H9 (cell line): ENCODE measurements around the gene FAM8A1. TPM values are rescaled to one million over a fixed set of nuclear protein-coding genes. Genes with fewer than 3 reads are reported as not detected.

Experiments
- DNase-seq: peaks from one replicate; pipeline ENCODE4 v3.0.0-alpha.2; 2017
- H2AFZ ChIP-seq: one replicate; pipeline ENCODE4 v1.6.1; 2013; ENCODE audit warnings: mild to moderate bottlenecking, low read length, control low read depth, moderate library complexity
- H2AK5ac ChIP-seq: 2 replicates; pipeline ENCODE4 v1.6.1; 2013; ENCODE audit warnings: low read length, control low read depth, mixed read lengths; ENCODE audit not compliant: insufficient read length
- H2BK120ac ChIP-seq: one replicate; pipeline ENCODE4 v1.6.1; 2013; ENCODE audit warnings: low read depth, mild to moderate bottlenecking, low read length, control low read depth, inconsistent platforms; ENCODE audit not compliant: poor library complexity, severe bottlenecking
- H2BK12ac ChIP-seq: 2 replicates; pipeline ENCODE4 v1.6.1; 2013; ENCODE audit warnings: low read length, control low read depth, mixed read lengths, low read depth; ENCODE audit not compliant: insufficient read length
- H2BK15ac ChIP-seq: 2 replicates; pipeline ENCODE4 v1.6.1; 2013; ENCODE audit warnings: low read depth, low read length, control low read depth
- H2BK20ac ChIP-seq: one replicate; pipeline ENCODE4 v1.6.1; 2013; ENCODE audit warnings: low read depth, mild to moderate bottlenecking, low read length, control low read depth, inconsistent platforms; ENCODE audit not compliant: poor library complexity, severe bottlenecking
- H2BK5ac ChIP-seq: 2 replicates; pipeline ENCODE4 v1.6.1; 2013; ENCODE audit warnings: low read length, control low read depth, mixed read lengths; ENCODE audit not compliant: insufficient read length
- H3K14ac ChIP-seq: 2 replicates; pipeline ENCODE4 v1.6.1; 2013; ENCODE audit warnings: low read length, control low read depth; ENCODE audit not compliant: insufficient read depth
- H3K18ac ChIP-seq: 2 replicates; pipeline ENCODE4 v1.6.1; 2013; ENCODE audit warnings: low read depth, mild to moderate bottlenecking, mixed read lengths, low read length, control low read depth; ENCODE audit not compliant: insufficient read length
- H3K23ac ChIP-seq: 2 replicates; pipeline ENCODE4 v1.6.1; 2013; ENCODE audit warnings: low read length, control low read depth, mixed read lengths, low read depth; ENCODE audit not compliant: insufficient read length
- H3K23me2 ChIP-seq: 2 replicates; pipeline ENCODE4 v1.6.1; 2013; ENCODE audit warnings: low read depth, mild to moderate bottlenecking, mixed read lengths, low read length, control low read depth; ENCODE audit not compliant: insufficient read length, poor library complexity, severe bottlenecking
- H3K27ac ChIP-seq: 2 replicates; pipeline ENCODE4 v1.5.1; 2013; ENCODE audit warnings: low read length, control low read depth, mixed read lengths, low read depth; ENCODE audit not compliant: insufficient read length
- H3K27me3 ChIP-seq: 2 replicates; pipeline ENCODE4 v1.6.1; 2013; ENCODE audit warnings: low read length, control low read depth, inconsistent platforms; ENCODE audit not compliant: insufficient read depth
- H3K4ac ChIP-seq: 2 replicates; pipeline ENCODE4 v1.6.1; 2013; ENCODE audit warnings: low read depth, mild to moderate bottlenecking, control low read depth, inconsistent platforms, low read length, moderate library complexity
- H3K4me1 ChIP-seq: 2 replicates; pipeline ENCODE4 v1.6.1; 2013; ENCODE audit warnings: low read length, control low read depth, inconsistent platforms; ENCODE audit not compliant: insufficient read depth
- H3K4me2 ChIP-seq: 2 replicates; pipeline ENCODE4 v1.6.1; 2013; ENCODE audit warnings: low read length, control low read depth, mixed read lengths; ENCODE audit not compliant: insufficient read length, insufficient read depth
- H3K56ac ChIP-seq: 2 replicates; pipeline ENCODE4 v1.6.1; 2013; ENCODE audit warnings: low read depth, mild to moderate bottlenecking, mixed read lengths, low read length, control low read depth; ENCODE audit not compliant: insufficient read length
- H3K79me1 ChIP-seq: 2 replicates; pipeline ENCODE4 v1.6.1; 2013; ENCODE audit warnings: low read depth, mild to moderate bottlenecking, moderate library complexity, low read length, control low read depth, inconsistent platforms; ENCODE audit not compliant: insufficient read depth, poor library complexity, severe bottlenecking
- H3K79me2 ChIP-seq: 2 replicates; pipeline ENCODE4 v1.6.1; 2013; ENCODE audit warnings: low read length, control low read depth, inconsistent platforms; ENCODE audit not compliant: insufficient read depth
- H3K9ac ChIP-seq: 2 replicates; pipeline ENCODE4 v1.6.1; 2013; ENCODE audit warnings: low read length, control low read depth, mixed read lengths; ENCODE audit not compliant: insufficient read length; ENCODE audit errors: extremely low read depth
- H3K9me3 ChIP-seq: one replicate; pipeline ENCODE4 v1.6.1; 2013; ENCODE audit warnings: low read depth, low read length, inconsistent platforms; ENCODE audit not compliant: control insufficient read depth
- H3T11ph ChIP-seq: one replicate; pipeline ENCODE4 v1.6.1; 2013; ENCODE audit warnings: mild to moderate bottlenecking, low read length, control low read depth, inconsistent platforms
- H4K20me1 ChIP-seq: one replicate; pipeline ENCODE4 v1.6.1; 2013; ENCODE audit not compliant: control insufficient read depth, insufficient read length, insufficient read depth
- H4K5ac ChIP-seq: 2 replicates; pipeline ENCODE4 v1.6.1; 2013; ENCODE audit warnings: low read depth, mild to moderate bottlenecking, mixed read lengths, low read length, control low read depth; ENCODE audit not compliant: insufficient read length
- H4K8ac ChIP-seq: replicated peaks from 2 replicates; pipeline ENCODE4 v1.6.1; 2013; ENCODE audit warnings: low read length, control low read depth, mixed read lengths, low read depth; ENCODE audit not compliant: insufficient read length
- H4K91ac ChIP-seq: 2 replicates; pipeline ENCODE4 v1.6.1; 2013; ENCODE audit warnings: low read depth, mild to moderate bottlenecking, moderate library complexity, mixed read lengths, low read length, control low read depth; ENCODE audit not compliant: insufficient read length
- H3K27ac Mint-ChIP-seq, 3 experiments: 2 replicates in 2 of 3; 3 replicates in 1 of 3; pipeline ENCODE4 v1.8.0; 2020 to 2021; ENCODE audit warnings: mixed read lengths in 3 of 3, mild to moderate bottlenecking in 1 of 3, moderate library complexity in 1 of 3
- H3K27me3 Mint-ChIP-seq: 2 replicates; pipeline ENCODE4 v1.8.0; 2021; ENCODE audit warnings: low read depth, mild to moderate bottlenecking, moderate library complexity, mixed read lengths
- H3K36me3 Mint-ChIP-seq, 3 experiments: 2 replicates in 2 of 3; 3 replicates in 1 of 3; pipeline ENCODE4 v1.8.0; 2020 to 2021; ENCODE audit warnings: low read depth in 3 of 3, mixed read lengths in 3 of 3; ENCODE audit not compliant: insufficient read depth in 1 of 3
- H3K4me1 Mint-ChIP-seq, 2 experiments: 2 replicates each; pipeline ENCODE4 v1.8.0; 2020; ENCODE audit warnings: mixed read lengths in 2 of 2
- H3K4me3 Mint-ChIP-seq, 2 experiments: 2 replicates in 1 of 2; 3 replicates in 1 of 2; pipeline ENCODE4 v1.8.0; 2020 to 2021; ENCODE audit warnings: mild to moderate bottlenecking in 2 of 2, mixed read lengths in 2 of 2, moderate library complexity in 1 of 2
- H3K9me3 Mint-ChIP-seq, 2 experiments: 2 replicates in 1 of 2; 3 replicates in 1 of 2; pipeline ENCODE4 v1.8.0; 2020; ENCODE audit warnings: mild to moderate bottlenecking in 2 of 2, mixed read lengths in 2 of 2, moderate library complexity in 1 of 2
- CTCF ChIP-seq: fragments of 200-600 bp; sonication (generic); conservative IDR thresholded peaks from 3 replicates; pipeline ENCODE4 v1.8.0; 2021; ENCODE audit warnings: antibody characterized with exemption, mild to moderate bottlenecking
- WGBS: extraction: QIAGEN DNeasy Blood & Tissue Kit; methylation state at CpG from one replicate; pipeline ENCODE4 v1.1.7; 2013; ENCODE audit warnings: missing lambda C conversion rate, low lambda C conversion rate, mixed read lengths; ENCODE audit not compliant: insufficient read length; ENCODE audit errors: extremely low coverage; 5-methylcytosine and 5-hydroxymethylcytosine counted together
- total RNA-seq: library from RNA; stranded (reverse); gene quantifications from 2 replicates; pipeline ENCODE4 v1.2.1, GENCODE V29; 2021

The FAM8A1 gene
- total RNA-seq, 1 experiment from 2014 or later: 11.0 TPM

- H3K9me3 Mint-ChIP-seq: no peaks in the 10 kb centered on the region
- no peaks in the 10 kb centered on the region for H3K4me1 Mint-ChIP-seq
- H4K5ac ChIP-seq: no peak overlapping the region
- no peak overlapping the region for H2BK20ac ChIP-seq
- no peaks in the 10 kb centered on the region for H3K79me1 ChIP-seq
- no peaks in the 10 kb centered on the region for H3K79me2 ChIP-seq
- H2BK5ac ChIP-seq: no peak overlapping the region
- H3K18ac ChIP-seq: no peak overlapping the region
- H3K36me3 Mint-ChIP-seq: peaks cover 7 to 31% (median 20%) of the 10 kb centered on the region in 3 experiments; a peak in 6 of 7 replicates
- no peak overlapping the region for H3K9ac ChIP-seq
- no peak overlapping the region for H3K27ac ChIP-seq
- H3T11ph ChIP-seq: no peak overlapping the region
- H3K23ac ChIP-seq: no peak overlapping the region
- H3K4me3 Mint-ChIP-seq: no peak overlapping the region
- TF ChIP-seq CTCF: no peak
- H3K56ac ChIP-seq: no peak overlapping the region
- H2AK5ac ChIP-seq: no peak overlapping the region
- no peak overlapping the region for H2BK12ac ChIP-seq
- H3K27ac Mint-ChIP-seq: no peak overlapping the region; a peak in 1 of 7 replicates
- H3K27me3 Mint-ChIP-seq: no peaks in the 10 kb centered on the region
- H2BK120ac ChIP-seq: no peak overlapping the region
- WGBS: no CpG with 5 or more reads among the region's 3 CpGs
- no peak overlapping the region for H3K14ac ChIP-seq
- H4K20me1 ChIP-seq: no peaks in the 10 kb centered on the region
- no peak overlapping the region for H3K4ac ChIP-seq
- no peak for DNase-seq
- H4K8ac ChIP-seq: no peak overlapping the region
- H4K91ac ChIP-seq: no peak overlapping the region
- no peaks in the 10 kb centered on the region for H3K9me3 ChIP-seq
- no peak overlapping the region for H2AFZ ChIP-seq
- no peak overlapping the region for H3K4me2 ChIP-seq
- H3K23me2 ChIP-seq: no peaks in the 10 kb centered on the region
- H3K4me1 ChIP-seq: no peaks in the 10 kb centered on the region
- no peak overlapping the region for H2BK15ac ChIP-seq
- no peaks in the 10 kb centered on the region for H3K27me3 ChIP-seq
Measured at GRCh38 chr6:17610835-17611234, 10.7 kb downstream of the FAM8A1 start.
